Measurements from ENCODE around the gene TMTC1.

The TMTC1 gene

DNA sequence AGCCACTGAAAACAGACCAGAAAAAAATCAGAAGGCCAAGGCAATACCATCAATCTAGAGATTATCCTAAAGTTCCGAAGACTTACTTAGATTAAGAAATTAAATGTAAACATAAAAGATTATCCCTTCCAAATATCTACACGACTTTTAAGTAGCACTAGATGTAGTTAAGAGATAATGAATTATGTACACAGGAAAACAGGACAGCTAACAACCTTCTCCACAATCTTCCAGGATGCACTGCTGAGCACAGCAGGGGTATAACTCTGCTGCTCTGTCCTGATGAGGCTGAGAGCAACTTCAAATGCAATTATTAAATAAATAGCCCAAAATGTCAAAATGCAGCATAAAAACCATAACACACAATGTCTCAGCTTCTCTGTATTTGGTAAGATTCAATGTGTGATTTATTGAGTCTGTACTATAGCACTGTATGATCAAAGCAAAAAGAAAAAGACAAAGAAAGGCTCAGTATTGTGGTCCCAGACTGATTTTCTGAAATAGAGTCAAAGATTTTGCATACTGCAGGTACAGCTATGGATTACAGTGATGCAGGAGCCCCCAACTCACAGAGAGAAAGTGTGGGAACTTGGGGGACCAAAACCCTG lies 56.9 kb downstream of the TMTC1 start:
- TF ChIP-seq, protein P1, sequence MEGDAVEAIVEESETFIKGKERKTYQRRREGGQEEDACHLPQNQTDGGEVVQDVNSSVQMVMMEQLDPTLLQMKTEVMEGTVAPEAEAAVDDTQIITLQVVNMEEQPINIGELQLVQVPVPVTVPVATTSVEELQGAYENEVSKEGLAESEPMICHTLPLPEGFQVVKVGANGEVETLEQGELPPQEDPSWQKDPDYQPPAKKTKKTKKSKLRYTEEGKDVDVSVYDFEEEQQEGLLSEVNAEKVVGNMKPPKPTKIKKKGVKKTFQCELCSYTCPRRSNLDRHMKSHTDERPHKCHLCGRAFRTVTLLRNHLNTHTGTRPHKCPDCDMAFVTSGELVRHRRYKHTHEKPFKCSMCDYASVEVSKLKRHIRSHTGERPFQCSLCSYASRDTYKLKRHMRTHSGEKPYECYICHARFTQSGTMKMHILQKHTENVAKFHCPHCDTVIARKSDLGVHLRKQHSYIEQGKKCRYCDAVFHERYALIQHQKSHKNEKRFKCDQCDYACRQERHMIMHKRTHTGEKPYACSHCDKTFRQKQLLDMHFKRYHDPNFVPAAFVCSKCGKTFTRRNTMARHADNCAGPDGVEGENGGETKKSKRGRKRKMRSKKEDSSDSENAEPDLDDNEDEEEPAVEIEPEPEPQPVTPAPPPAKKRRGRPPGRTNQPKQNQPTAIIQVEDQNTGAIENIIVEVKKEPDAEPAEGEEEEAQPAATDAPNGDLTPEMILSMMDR (conservative IDR thresholded peaks at IDR 0.05; ENCODE audit: low read length), result no peak
- no peak overlapping the region for H3K4me3 ChIP-seq (ENCODE audit: low read length)
- no peak for DNase-seq (ENCODE audit: low read depth)

DNA sequence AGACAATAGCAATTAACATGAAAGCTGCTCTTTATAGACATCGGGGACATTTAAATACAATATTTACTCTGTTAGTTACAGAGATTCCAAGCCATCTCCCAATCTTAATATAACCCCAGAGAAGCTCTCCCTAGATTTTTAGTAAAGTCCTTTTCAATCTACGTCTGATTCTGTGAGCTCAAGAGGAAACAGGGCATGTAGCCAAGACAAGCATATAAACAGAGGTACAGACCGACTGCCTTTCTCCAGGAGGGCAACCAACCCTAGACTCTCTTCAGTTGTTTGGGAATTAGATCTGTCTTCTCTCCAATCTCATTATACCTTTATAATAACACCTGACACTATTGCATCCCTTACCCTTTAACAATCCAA lies 57.4 kb downstream of the TMTC1 start:
- no peak for DNase-seq (ENCODE audit: low read depth)
- TF ChIP-seq, protein P1 (conservative IDR thresholded peaks at IDR 0.05; ENCODE audit: low read length), result no peak
- no peak overlapping the region for H3K4me3 ChIP-seq (ENCODE audit: low read length)

DNA sequence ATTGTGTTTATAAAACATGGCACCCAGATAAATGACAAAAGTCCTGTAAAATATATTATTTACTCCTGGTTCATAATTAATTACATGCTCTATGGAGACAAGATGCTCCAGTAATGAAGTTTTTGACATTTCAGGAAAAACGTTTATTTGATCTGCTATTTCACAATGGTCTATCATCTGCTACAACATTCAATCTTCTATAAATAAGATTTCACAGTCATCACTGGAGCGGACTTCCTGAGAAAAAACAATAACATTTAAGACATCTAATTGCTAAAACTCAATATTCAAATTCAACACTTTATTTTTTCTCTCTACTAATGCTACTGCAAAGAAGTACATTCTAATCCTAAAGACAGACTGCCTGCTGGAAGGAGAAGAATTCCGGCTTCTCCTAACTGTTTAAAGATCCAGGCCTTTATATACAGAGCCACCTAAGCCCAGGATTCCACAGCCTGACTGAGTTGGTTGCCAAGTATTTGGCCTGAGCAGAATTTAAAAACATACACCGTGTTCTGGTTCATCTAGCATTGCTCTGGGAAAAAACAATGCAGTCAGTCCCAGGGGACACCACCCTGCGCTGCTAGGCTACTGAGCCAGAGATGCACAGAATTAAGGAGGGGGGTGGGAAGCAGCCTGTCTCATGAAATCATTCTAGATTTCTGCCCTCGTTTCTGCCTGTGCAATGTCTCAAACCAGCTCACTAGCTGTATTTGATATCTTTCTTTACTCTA lies 58.0 kb downstream of the TMTC1 start:
- DNase-seq (ENCODE audit: low read depth), result no peak
- TF ChIP-seq, protein P1 (conservative IDR thresholded peaks at IDR 0.05; ENCODE audit: low read length), result no peak

DNA sequence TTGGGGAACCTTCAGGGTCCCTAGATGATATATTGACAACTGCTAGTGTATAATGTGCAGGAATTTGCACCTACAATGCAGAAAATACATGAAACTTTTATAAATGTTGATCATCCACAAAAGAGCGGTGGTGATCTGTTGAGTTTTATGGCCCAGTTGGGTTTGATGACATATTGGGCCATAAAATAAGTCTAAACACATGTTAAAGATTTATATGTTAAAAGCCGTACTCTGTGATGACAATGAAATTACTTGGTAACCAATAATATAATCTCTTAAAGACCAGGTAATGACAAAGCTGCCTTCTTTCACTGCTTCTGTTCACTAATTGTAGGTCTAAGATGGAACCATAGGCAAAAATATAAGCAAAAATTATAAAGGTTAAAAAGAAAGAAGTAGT lies 61.6 kb downstream of the TMTC1 start:
- TF ChIP-seq, protein P1 (conservative IDR thresholded peaks at IDR 0.05; ENCODE audit: low read length), result no peak
- DNase-seq (ENCODE audit: low read depth), result no peak

More for the DNA sequence above, 58.0 kb downstream of the TMTC1 start:
- no peak overlapping the region for H3K4me3 ChIP-seq (ENCODE audit: low read length)

DNA sequence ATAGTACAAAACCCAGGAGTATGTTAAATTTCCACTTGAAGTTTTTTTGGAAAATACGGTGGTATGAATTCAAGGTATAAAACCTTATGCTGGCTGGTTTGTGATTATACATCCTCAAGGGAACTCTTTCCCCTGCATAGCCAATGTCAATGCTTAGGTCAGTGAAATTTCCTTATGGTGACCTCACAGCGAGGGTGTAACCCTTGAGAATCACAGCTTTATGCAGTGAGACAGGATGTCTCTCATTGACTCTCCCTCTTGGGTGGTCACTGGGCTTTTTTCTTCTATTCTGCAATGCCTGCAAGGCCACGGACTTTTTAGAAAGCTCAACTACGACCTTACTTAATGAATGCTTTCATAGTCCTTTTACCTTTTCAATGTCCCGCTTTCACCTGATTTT lies 64.4 kb downstream of the TMTC1 start:
- TF ChIP-seq, protein P1 (conservative IDR thresholded peaks at IDR 0.05; ENCODE audit: low read length), result no peak
- no peak for DNase-seq (ENCODE audit: low read depth)
- no peak overlapping the region for H3K4me3 ChIP-seq (ENCODE audit: low read length)

More for the DNA sequence above, 61.6 kb downstream of the TMTC1 start:
- H3K4me3 ChIP-seq (ENCODE audit: low read length), result no peak overlapping the region

DNA sequence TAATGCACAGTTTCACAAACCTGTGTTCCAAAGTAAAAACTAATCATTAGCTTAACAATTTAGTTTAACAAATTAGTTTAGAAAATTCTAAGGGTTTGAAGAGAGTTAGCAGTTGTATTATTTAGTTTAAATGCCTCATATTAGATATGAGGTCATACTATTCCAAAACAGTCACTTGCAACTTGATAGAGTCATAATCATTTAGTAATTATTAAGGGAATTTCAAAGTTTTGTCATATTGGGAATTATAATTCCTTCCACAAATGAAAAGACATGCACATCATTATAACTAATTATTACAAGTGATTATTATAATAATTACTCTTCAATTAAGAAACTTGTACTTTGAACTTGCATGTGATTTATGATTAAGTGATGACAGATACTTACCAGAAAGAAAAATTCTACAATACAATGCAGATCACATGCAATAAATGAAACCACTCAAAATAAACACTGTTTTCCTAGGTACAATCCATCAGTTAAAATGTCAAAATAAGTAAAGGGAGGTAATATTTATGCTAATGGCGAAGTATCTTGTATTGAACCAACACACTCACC lies 66.1 kb downstream of the TMTC1 start:
- TF ChIP-seq, protein P1 (conservative IDR thresholded peaks at IDR 0.05; ENCODE audit: low read length), result no peak
- DNase-seq (ENCODE audit: low read depth), result no peak
- no peak overlapping the region for H3K4me3 ChIP-seq (ENCODE audit: low read length)

DNA sequence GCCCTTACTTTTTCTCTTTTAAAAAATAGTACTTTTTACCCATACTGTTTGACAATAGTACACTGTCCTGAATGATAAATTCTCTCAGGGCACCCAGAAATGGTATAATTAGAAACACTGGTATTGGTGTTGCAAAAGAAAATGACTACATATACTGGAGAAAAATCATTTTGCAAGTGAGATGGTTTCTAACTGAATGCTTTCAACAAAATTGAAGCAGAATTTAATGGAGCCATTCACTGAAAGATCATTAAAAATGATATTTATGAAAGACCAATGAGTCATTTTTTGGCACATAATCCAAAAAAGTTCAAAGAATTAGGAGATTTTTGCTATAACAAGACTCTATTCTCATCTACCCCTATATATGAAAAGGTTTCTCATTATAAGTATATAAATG lies 68.8 kb downstream of the TMTC1 start:
- DNase-seq (ENCODE audit: low read depth), result no peak
- TF ChIP-seq, protein P1 (conservative IDR thresholded peaks at IDR 0.05; ENCODE audit: low read length), result no peak
- H3K4me3 ChIP-seq (ENCODE audit: low read length), result no peak overlapping the region

Data from AG10803 (cell line).